DMS53 (cell line): ENCODE measurements around the gene SPATA3.

Experiments
- DNase-seq: peaks from one replicate; lab custom pipeline; 2025; lab: John Stamatoyannopoulos, UW

Gene SPATA3

GRCh38 chr2:231050018-231050901, 54.3 kb downstream of the SPATA3 start:
- peak; percentile 83 for DNase-seq

GRCh38 chr2:231051116-231051515, 55.2 kb downstream of the SPATA3 start:
- no peak for DNase-seq

- peak; percentile 91 for DNase-seq
Measured at GRCh38 chr2:231052494-231053451, 56.9 kb downstream of the SPATA3 start.

GRCh38 chr2:231053846-231054245, 57.9 kb downstream of the SPATA3 start:
- no peak for DNase-seq

GRCh38 chr2:231056453-231057416, 60.8 kb downstream of the SPATA3 start, which contains the start of gene PSMD1:
TSS of gene PSMD1 (plus strand) at chr2:231056867. CDS start at chr2:231057026, 159 bp downstream.
- DNase-seq: peak; percentile 92

GRCh38 chr2:231057590-231057989, 61.7 kb downstream of the SPATA3 start:
- DNase-seq: peak; percentile 28
